Measurements from ENCODE around the gene PDCD6IP. TPM values are rescaled to one million over a fixed set of nuclear protein-coding genes. Genes with fewer than 3 reads are reported as not detected.

The PDCD6IP gene
- total and polyA plus RNA-seq, 2 of the 13 experiments (the other 11 are each of a cell fraction or from before 2014, with no cell fraction given) = 62.5 to 85.6 TPM

- TF ChIP-seq HNF4G (IDR thresholded peaks at IDR 0.05; ENCODE audit: borderline replicate concordance, low read depth, low read length) (peak; percentile 27; the same call in 1 of the 2 replicates), HNF4G (CRISPR knock-in tag; IDR thresholded peaks at IDR 0.05; ENCODE audit: borderline replicate concordance, low read depth) (no peak), KDM5A (IDR thresholded peaks at IDR 0.05; ENCODE audit: borderline replicate concordance, low read length) (peak; percentile 85), GLI4 (CRISPR knock-in tag; IDR thresholded peaks at IDR 0.05; ENCODE audit: borderline replicate concordance) (peak; percentile 92; the same call in 1 of the 2 replicates), MXI1 (IDR thresholded peaks at IDR 0.05; ENCODE audit: borderline replicate concordance, low read depth, low read length) (peak; percentile 74; the same call in 1 of the 3 replicates), CHCHD3 (CRISPR knock-in tag; IDR thresholded peaks at IDR 0.05) (0 out of 2 replicates have a peak, but pooled peaks have one; percentile 71), ISL2 (CRISPR knock-in tag; IDR thresholded peaks at IDR 0.05) (peak; percentile 84), SYNCRIP (IDR thresholded peaks at IDR 0.05; ENCODE audit: insufficient read depth, low read depth, low read length) (no peak), ZNF83 (CRISPR knock-in tag; IDR thresholded peaks at IDR 0.05; ENCODE audit: borderline replicate concordance) (peak; percentile 56; the same call in 1 of the 2 replicates), RBM39 (IDR thresholded peaks at IDR 0.05; ENCODE audit: low read depth, low read length, poor library complexity, severe bottlenecking) (peak; percentile 84), TFDP2 (CRISPR knock-in tag; IDR thresholded peaks at IDR 0.05) (peak; percentile 44; the same call in 1 of the 2 replicates), HNF1A (IDR thresholded peaks at IDR 0.05; ENCODE audit: low read depth) (no peak), HNF1A (CRISPR knock-in tag; IDR thresholded peaks at IDR 0.05; ENCODE audit: borderline replicate concordance) (0 out of 2 replicates have a peak, but pooled peaks have one; percentile 48), PRPF4 (IDR thresholded peaks at IDR 0.05; ENCODE audit: low read depth, low read length, poor library complexity, severe bottlenecking) (no peak), REST (IDR thresholded peaks at IDR 0.05; ENCODE audit: borderline replicate concordance in 1 of 2, low read depth in 1 of 2, low read length in 2 of 2) (peak in 1 of 2 experiments; percentile 77; a peak in 1 of 4 replicates), ZNF280B (CRISPR knock-in tag; IDR thresholded peaks at IDR 0.05; ENCODE audit: borderline replicate concordance) (peak; percentile 87)
Observed at GRCh38 chr3:33798418-33799201, at the start of gene PDCD6IP (continued).
